ENCODE results near the gene CFDP1.

DNA sequence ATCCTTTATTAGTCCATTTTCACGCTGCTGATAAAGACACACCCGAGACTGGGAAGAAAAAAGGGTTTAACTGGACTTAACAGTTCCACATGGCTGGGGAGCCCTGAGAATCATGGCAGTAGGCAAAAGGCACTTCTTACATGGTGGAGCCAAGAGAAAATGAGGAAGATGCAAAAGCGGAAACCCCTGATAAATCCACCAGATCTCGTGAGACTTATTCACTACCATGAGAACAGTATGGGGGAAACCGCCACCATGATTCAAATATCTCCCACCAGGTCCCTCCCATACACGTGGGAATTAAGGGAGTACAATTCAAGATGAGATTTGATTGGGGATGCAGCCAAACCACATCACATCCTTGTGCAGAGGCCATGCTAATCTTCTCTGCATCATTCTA is 146.9 kb downstream of the CFDP1 start:
- TF ChIP-seq EP300 (IDR thresholded peaks at IDR 0.05) (no peak), CTCF (IDR thresholded peaks at IDR 0.05) (no peak)
